WERI-Rb-1 (cell line): ENCODE data around the gene GLMN.
"Not testable (repeated sequence)": the region's sequence is repeated elsewhere in the genome, so short reads cannot be mapped to it uniquely, and the experiment has no call there.

Experiments
- DNase-seq: peaks from one replicate; pipeline ENCODE4 v3.0.0-alpha.2; 2020
- H3K27ac ChIP-seq: fragments of 250-450 bp; sonication (Bioruptor Pico); 2 replicates; pipeline ENCODE4 v1.5.1; 2020; ENCODE audit warnings: mild to moderate bottlenecking, moderate library complexity
- H3K27me3 ChIP-seq: fragments of 250-450 bp; sonication (Bioruptor Pico); 2 replicates; pipeline ENCODE4 v1.5.1; 2021; ENCODE audit warnings: mild to moderate bottlenecking, low read depth, moderate library complexity; ENCODE audit not compliant: insufficient read depth, severe bottlenecking
- H3K36me3 ChIP-seq: fragments of 250-450 bp; sonication (Bioruptor Pico); 2 replicates; pipeline ENCODE4 v1.5.1; 2020; ENCODE audit warnings: mild to moderate bottlenecking, moderate library complexity
- H3K4me3 ChIP-seq: 2 replicates; pipeline ENCODE4 v1.5.1; 2011; ENCODE audit warnings: low read depth, mild to moderate bottlenecking, control low read depth, low read length
- H3K9me3 ChIP-seq: fragments of 250-450 bp; sonication (Bioruptor Pico); 2 replicates; pipeline ENCODE4 v1.5.1; 2021; ENCODE audit warnings: mild to moderate bottlenecking, moderate library complexity; ENCODE audit not compliant: severe bottlenecking
- CTCF ChIP-seq: IDR thresholded peaks from 2 replicates; pipeline ENCODE4 v1.5.1; 2011; ENCODE audit warnings: low read depth, mild to moderate bottlenecking, control low read depth, inconsistent platforms, low read length

Gene GLMN

GRCh38 chr1:92262516-92262915, 36.3 kb downstream of the GLMN start:
- TF ChIP-seq CTCF = no peak
- Histone ChIP-seq H3K27me3 (no peaks in the 10 kb centered on the region), H3K36me3 (peaks cover 12% of the 10 kb centered on the region), H3K4me3 (no peak overlapping the region), H3K9me3 (no peaks in the 10 kb centered on the region), H3K27ac (no peak overlapping the region)
- DNase-seq = no peak

- TF ChIP-seq CTCF = no peak
- H3K27ac ChIP-seq = no peak overlapping the region
- DNase-seq = no peak
- peaks cover 3% of the 10 kb centered on the region; the same call in 1 of the 2 replicates for H3K36me3 ChIP-seq
- H3K9me3 ChIP-seq = no peaks in the 10 kb centered on the region
- no peaks in the 10 kb centered on the region for H3K27me3 ChIP-seq
- H3K4me3 ChIP-seq = no peak overlapping the region
Measured at GRCh38 chr1:92259350-92259749, 39.4 kb downstream of the GLMN start.

- not testable (repeated sequence) for H3K27ac ChIP-seq, H3K36me3 ChIP-seq, H3K27me3 ChIP-seq
Measured at GRCh38 chr1:92254714-92255113, 44.1 kb downstream of the GLMN start.

GRCh38 chr1:92244376-92244775, 54.4 kb downstream of the GLMN start:
- no peak overlapping the region for H3K27ac ChIP-seq
- no peak for DNase-seq
- peaks cover 12% of the 10 kb centered on the region for H3K36me3 ChIP-seq
- H3K4me3 ChIP-seq = no peak overlapping the region
- no peak for TF ChIP-seq CTCF
- no peaks in the 10 kb centered on the region for H3K9me3 ChIP-seq
- H3K27me3 ChIP-seq = no peaks in the 10 kb centered on the region

More at GRCh38 chr1:92254714-92255113, 44.1 kb downstream of the GLMN start:
- H3K9me3 ChIP-seq, H3K4me3 ChIP-seq, DNase-seq: not testable (repeated sequence)

- H3K4me3 ChIP-seq = no peak overlapping the region
- no peak for TF ChIP-seq CTCF
- H3K27ac ChIP-seq = no peak overlapping the region
- H3K27me3 ChIP-seq = no peaks in the 10 kb centered on the region
- no peak for DNase-seq
- H3K36me3 ChIP-seq = no peaks in the 10 kb centered on the region
- no peaks in the 10 kb centered on the region for H3K9me3 ChIP-seq
Measured at GRCh38 chr1:92240034-92240433, 58.8 kb downstream of the GLMN start.

GRCh38 chr1:92230736-92231135, 68.1 kb downstream of the GLMN start:
- no peak overlapping the region for H3K4me3 ChIP-seq
- no peaks in the 10 kb centered on the region for H3K9me3 ChIP-seq
- no peaks in the 10 kb centered on the region for H3K36me3 ChIP-seq
- no peaks in the 10 kb centered on the region for H3K27me3 ChIP-seq
- no peak overlapping the region for H3K27ac ChIP-seq
- DNase-seq = no peak
- no peak for TF ChIP-seq CTCF
